ENCODE data around the gene PIK3AP1. TPM values are rescaled to one million over a fixed set of nuclear protein-coding genes. Genes with fewer than 3 reads are reported as not detected.

Gene PIK3AP1
- total RNA-seq, 4 donors from 2014 or later: 17.5 to 64.4 (median 23.7) TPM

- TF ChIP-seq CTCF (IDR thresholded peaks at IDR 0.05; ENCODE audit: low read depth): no peak
These were observed 151.9 kb downstream of the PIK3AP1 start for GRCh38 chr10:96568402-96568801.

- TF ChIP-seq CTCF (IDR thresholded peaks at IDR 0.05; ENCODE audit: low read depth): no peak
These were observed 154.5 kb downstream of the PIK3AP1 start for GRCh38 chr10:96565774-96566173.

GRCh38 chr10:96560966-96561887 lies 159.1 kb downstream of the PIK3AP1 start:
- no peak for TF ChIP-seq CTCF (IDR thresholded peaks at IDR 0.05; ENCODE audit: low read depth)

- no peak for TF ChIP-seq CTCF (IDR thresholded peaks at IDR 0.05; ENCODE audit: low read depth)
These were observed 159.8 kb downstream of the PIK3AP1 start for GRCh38 chr10:96560489-96560888.

GRCh38 chr10:96556003-96556402 lies 164.3 kb downstream of the PIK3AP1 start:
- no peak for TF ChIP-seq CTCF (IDR thresholded peaks at IDR 0.05; ENCODE audit: low read depth)

- TF ChIP-seq CTCF (IDR thresholded peaks at IDR 0.05; ENCODE audit: low read depth): no peak
These were observed 165.0 kb downstream of the PIK3AP1 start for GRCh38 chr10:96555330-96555729.

GRCh38 chr10:96548589-96548988 lies 171.7 kb downstream of the PIK3AP1 start:
- no peak for TF ChIP-seq CTCF (IDR thresholded peaks at IDR 0.05; ENCODE audit: low read depth)

Small RNA genes within 50 kb of the gene (small RNA-seq; reads per million reads assigned to genes)
- gene RNA5SP324 (not detected), gene RNU6-1274P (not detected)

Other genes with a start within 250 kb of the PIK3AP1 start
- gene TLL2, start 206.6 kb downstream of the PIK3AP1 start, total RNA-seq: not detected
- gene TM9SF3, start 133.5 kb downstream of the PIK3AP1 start, total RNA-seq: 100 to 1,000 TPM in 2 of 4 donors, 10 to 100 TPM in 2; 77.0 to 129 (median 94.4) TPM
- gene LCOR, start 111.8 kb upstream of the PIK3AP1 start, total RNA-seq: 10 to 100 TPM; 23.6 to 45.2 (median 32.9) TPM